Hepatocyte (in vitro differentiated cells): Measurements from ENCODE around the gene FSHR. TPM values are rescaled to one million over a fixed set of nuclear protein-coding genes. Genes with fewer than 3 reads are reported as not detected.

Source experiments
- DNase-seq: peaks from one replicate; pipeline ENCODE4 v3.0.0-alpha.2; 2016; ENCODE audit warnings: low spot score
- H2AFZ ChIP-seq: fragments of 200-600 bp; sonication (generic); 2 replicates; pipeline ENCODE4 v1.6.0; 2016; ENCODE audit warnings: antibody characterized with exemption, mild to moderate bottlenecking
- H3K27ac ChIP-seq: fragments of 200-600 bp; sonication (generic); 2 replicates; pipeline ENCODE4 v1.5.1; 2016; ENCODE audit warnings: mild to moderate bottlenecking
- H3K27me3 ChIP-seq: fragments of 200-600 bp; sonication (generic); 2 replicates; pipeline ENCODE4 v1.6.1; 2016
- H3K36me3 ChIP-seq: fragments of 200-600 bp; sonication (generic); replicated peaks from 2 replicates; pipeline ENCODE4 v1.5.1; 2016; ENCODE audit warnings: low read depth; ENCODE audit not compliant: insufficient read depth
- H3K4me1 ChIP-seq: fragments of 200-600 bp; sonication (generic); 2 replicates; pipeline ENCODE4 v1.5.1; 2016; ENCODE audit warnings: mild to moderate bottlenecking, moderate library complexity; ENCODE audit not compliant: insufficient read depth
- H3K4me2 ChIP-seq: fragments of 200-600 bp; sonication (generic); 2 replicates; pipeline ENCODE4 v1.6.0; 2016
- H3K4me3 ChIP-seq: fragments of 200-600 bp; sonication (generic); 2 replicates; pipeline ENCODE4 v1.5.1; 2016; ENCODE audit warnings: mild to moderate bottlenecking
- H3K79me2 ChIP-seq: fragments of 200-600 bp; sonication (generic); 2 replicates; pipeline ENCODE4 v1.6.0; 2017; ENCODE audit warnings: mild to moderate bottlenecking
- H3K9me2 ChIP-seq: fragments of 200-600 bp; sonication (generic); replicated peaks from 2 replicates; pipeline ENCODE4 v1.6.0; 2017; ENCODE audit warnings: mild to moderate bottlenecking; ENCODE audit not compliant: insufficient read depth
- H3K9me3 ChIP-seq: fragments of 200-600 bp; sonication (generic); 2 replicates; pipeline ENCODE4 v1.5.1; 2016; ENCODE audit warnings: low read depth, mild to moderate bottlenecking
- H4K20me1 ChIP-seq: fragments of 200-600 bp; sonication (generic); 2 replicates; pipeline ENCODE4 v1.6.0; 2016; ENCODE audit warnings: mild to moderate bottlenecking; ENCODE audit not compliant: insufficient read depth, poor library complexity, severe bottlenecking
- EZH2 ChIP-seq: fragments of 200-600 bp; sonication (generic); IDR thresholded peaks from 2 replicates; pipeline ENCODE4 v1.6.1; 2016; ENCODE audit warnings: antibody characterized with exemption, mild to moderate bottlenecking, borderline replicate concordance
- EZH2phosphoT487 ChIP-seq: fragments of 200-600 bp; sonication (generic); IDR thresholded peaks from one replicate; pipeline ENCODE4 v1.6.1; 2018; ENCODE audit warnings: antibody characterized with exemption, mild to moderate bottlenecking, low read depth, moderate library complexity; ENCODE audit not compliant: unreplicated experiment, severe bottlenecking
- WGBS: methylation state at CpG from one replicate; pipeline ENCODE4 v1.1.6; 2016; ENCODE audit warnings: low lambda C conversion rate; ENCODE audit errors: missing lambda C conversion rate; 5-methylcytosine and 5-hydroxymethylcytosine counted together
- polyA plus RNA-seq: library from polyadenylated mRNA; unstranded; fragments of >200 nt; fragmentation: Nextera tagmentation; extraction: Ambion mirVana; gene quantifications from 2 replicates; pipeline ENCODE4 v1.2.1, GENCODE V29; 2016
- total RNA-seq: library from RNA; depleted of rRNA; stranded (reverse); fragments of >200 nt; gene quantifications from 2 replicates; pipeline ENCODE4 v1.2.3, GENCODE V29; 2014
- TF ChIP-seq, protein P1 (sequence below): fragments of 200-600 bp; sonication (generic); IDR thresholded peaks from 2 replicates; pipeline ENCODE4 v1.5.1; 2016; ENCODE audit warnings: antibody characterized with exemption, mild to moderate bottlenecking; ENCODE audit not compliant: poor library complexity

Gene FSHR
- total and polyA plus RNA-seq, 2 experiments from 2014 or later = 0.20 to 0.40 TPM

DNA sequence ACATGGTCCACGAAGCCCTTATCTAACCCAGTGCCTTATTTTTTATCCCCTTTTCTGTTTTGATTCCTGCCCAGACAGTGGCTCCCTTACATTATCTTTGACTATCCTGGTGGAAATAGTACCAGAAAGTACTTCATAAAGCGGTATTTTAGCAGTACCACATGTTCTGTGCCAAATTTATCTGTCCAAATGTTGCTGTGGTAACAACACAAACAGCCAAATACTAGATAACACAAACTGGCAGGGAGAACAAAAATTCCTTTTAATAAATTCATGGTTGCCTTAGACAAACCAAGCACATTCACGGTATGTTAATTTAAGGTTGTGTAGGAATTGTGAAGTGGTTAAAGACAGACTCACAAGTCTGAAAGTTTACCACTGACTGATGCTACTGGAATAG is 210.9 kb downstream of the FSHR start:
- Histone ChIP-seq H3K27me3 (no peaks in the 10 kb centered on the region), H3K36me3 (no peaks in the 10 kb centered on the region), H3K9me3 (no peaks in the 10 kb centered on the region), H3K27ac (no peak overlapping the region), H4K20me1 (no peaks in the 10 kb centered on the region), H3K4me2 (no peak overlapping the region), H2AFZ (no peak overlapping the region), H3K9me2 (no peaks in the 10 kb centered on the region), H3K4me1 (no peaks in the 10 kb centered on the region), H3K79me2 (no peaks in the 10 kb centered on the region), H3K4me3 (no peak overlapping the region)
- TF ChIP-seq, protein P1, sequence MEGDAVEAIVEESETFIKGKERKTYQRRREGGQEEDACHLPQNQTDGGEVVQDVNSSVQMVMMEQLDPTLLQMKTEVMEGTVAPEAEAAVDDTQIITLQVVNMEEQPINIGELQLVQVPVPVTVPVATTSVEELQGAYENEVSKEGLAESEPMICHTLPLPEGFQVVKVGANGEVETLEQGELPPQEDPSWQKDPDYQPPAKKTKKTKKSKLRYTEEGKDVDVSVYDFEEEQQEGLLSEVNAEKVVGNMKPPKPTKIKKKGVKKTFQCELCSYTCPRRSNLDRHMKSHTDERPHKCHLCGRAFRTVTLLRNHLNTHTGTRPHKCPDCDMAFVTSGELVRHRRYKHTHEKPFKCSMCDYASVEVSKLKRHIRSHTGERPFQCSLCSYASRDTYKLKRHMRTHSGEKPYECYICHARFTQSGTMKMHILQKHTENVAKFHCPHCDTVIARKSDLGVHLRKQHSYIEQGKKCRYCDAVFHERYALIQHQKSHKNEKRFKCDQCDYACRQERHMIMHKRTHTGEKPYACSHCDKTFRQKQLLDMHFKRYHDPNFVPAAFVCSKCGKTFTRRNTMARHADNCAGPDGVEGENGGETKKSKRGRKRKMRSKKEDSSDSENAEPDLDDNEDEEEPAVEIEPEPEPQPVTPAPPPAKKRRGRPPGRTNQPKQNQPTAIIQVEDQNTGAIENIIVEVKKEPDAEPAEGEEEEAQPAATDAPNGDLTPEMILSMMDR = no peak
- TF ChIP-seq EZH2phosphoT487 = no peak
- no peak for TF ChIP-seq EZH2
- no peak for DNase-seq
- 85% methylated on average over 3 of the region's 3 CpGs for WGBS

DNA sequence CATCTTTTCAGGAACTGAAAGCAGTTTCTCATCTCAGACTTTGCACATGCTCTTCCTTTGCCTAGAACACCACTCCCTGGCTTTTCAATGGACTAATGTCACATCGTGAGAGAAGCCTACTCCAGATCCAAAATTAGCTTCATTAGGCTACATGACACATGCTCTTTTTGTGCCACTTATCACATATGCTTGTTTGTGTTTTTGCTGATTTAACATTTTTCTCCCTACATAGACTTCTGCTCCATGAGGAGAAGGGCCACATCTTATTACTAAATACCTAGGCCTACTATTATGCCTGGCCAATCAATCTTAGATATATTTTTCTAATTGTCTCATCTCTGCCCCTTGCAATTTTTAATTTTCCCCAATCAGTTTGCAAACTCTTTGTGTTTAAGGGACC is 212.4 kb downstream of the FSHR start:
- H3K27me3 ChIP-seq = no peaks in the 10 kb centered on the region
- H2AFZ ChIP-seq = no peak overlapping the region
- DNase-seq = no peak
- 90% methylated on average over 1 of the region's 1 CpG for WGBS
- no peaks in the 10 kb centered on the region for H3K9me3 ChIP-seq
- no peaks in the 10 kb centered on the region for H4K20me1 ChIP-seq
- H3K4me3 ChIP-seq = no peak overlapping the region
- H3K9me2 ChIP-seq = no peaks in the 10 kb centered on the region
- no peaks in the 10 kb centered on the region for H3K4me1 ChIP-seq
- H3K36me3 ChIP-seq = no peaks in the 10 kb centered on the region
- no peak overlapping the region for H3K4me2 ChIP-seq
- no peaks in the 10 kb centered on the region for H3K79me2 ChIP-seq
- TF ChIP-seq, protein P1 = no peak
- no peak for TF ChIP-seq EZH2
- no peak for TF ChIP-seq EZH2phosphoT487
- no peak overlapping the region for H3K27ac ChIP-seq

DNA sequence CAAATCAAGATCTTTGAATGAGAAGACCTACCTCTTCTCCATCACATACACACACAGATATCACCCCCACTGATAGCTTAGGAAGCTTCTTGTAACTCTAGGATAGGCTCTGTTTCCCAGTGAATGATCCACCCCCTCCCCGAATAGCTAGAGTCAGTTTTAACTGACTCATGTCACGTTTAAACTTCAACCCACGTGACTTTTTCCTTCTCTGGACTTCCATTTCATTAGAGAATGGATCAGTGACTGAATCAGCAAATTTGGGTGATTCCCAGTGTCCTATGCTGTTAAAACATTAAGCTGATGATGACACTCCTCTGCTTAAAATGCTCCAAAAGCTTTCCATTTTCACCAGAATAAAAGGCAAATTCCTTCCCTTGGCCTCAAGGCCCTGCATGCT is 212.9 kb downstream of the FSHR start:
- Histone ChIP-seq H3K4me1 (no peaks in the 10 kb centered on the region), H3K36me3 (no peaks in the 10 kb centered on the region), H3K9me2 (no peaks in the 10 kb centered on the region), H3K27ac (no peak overlapping the region), H3K4me3 (no peak overlapping the region), H3K4me2 (no peak overlapping the region), H4K20me1 (no peaks in the 10 kb centered on the region), H3K27me3 (no peaks in the 10 kb centered on the region), H2AFZ (no peak overlapping the region), H3K9me3 (no peaks in the 10 kb centered on the region), H3K79me2 (no peaks in the 10 kb centered on the region)
- no peak for DNase-seq
- WGBS = 71% methylated on average over 3 of the region's 3 CpGs
- TF ChIP-seq EZH2 (no peak), EZH2phosphoT487 (no peak)
- TF ChIP-seq, protein P1 = no peak

DNA sequence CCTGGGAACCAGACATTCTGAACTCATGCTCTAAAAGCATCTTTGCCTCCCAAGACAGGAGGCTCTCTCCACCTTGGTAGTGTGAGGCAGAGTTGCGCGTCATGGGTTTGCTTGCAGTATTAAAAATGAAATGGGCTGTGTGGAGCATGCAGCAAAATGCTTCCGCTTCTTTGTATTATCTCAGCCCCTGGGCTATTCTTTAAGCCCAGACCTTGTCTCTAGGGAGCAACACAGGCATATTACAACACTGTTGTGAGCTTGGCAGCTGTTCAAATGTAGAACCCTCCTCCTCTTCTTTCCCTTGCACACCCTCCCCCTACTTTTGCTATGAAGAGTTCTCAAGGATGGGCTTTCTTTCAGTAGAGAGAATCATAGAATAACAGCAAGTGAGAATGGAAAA is 213.7 kb downstream of the FSHR start:
- Histone ChIP-seq H2AFZ (no peak overlapping the region), H3K27me3 (no peaks in the 10 kb centered on the region), H3K36me3 (no peaks in the 10 kb centered on the region), H3K9me2 (no peaks in the 10 kb centered on the region), H3K9me3 (no peaks in the 10 kb centered on the region), H3K79me2 (no peaks in the 10 kb centered on the region), H3K4me2 (no peak overlapping the region), H3K4me3 (no peak overlapping the region), H3K27ac (no peak overlapping the region), H3K4me1 (no peaks in the 10 kb centered on the region), H4K20me1 (no peaks in the 10 kb centered on the region)
- WGBS = 66% methylated on average over 3 of the region's 3 CpGs
- DNase-seq = peak; percentile 29
- no peak for TF ChIP-seq EZH2
- TF ChIP-seq, protein P1 = no peak
- TF ChIP-seq EZH2phosphoT487 = no peak
